MM.1S (cell line): Measurements from ENCODE around the gene EGLN3.

Experiments used
- CTCF ChIP-seq: fragments of 300-600 bp; sonication (generic); IDR thresholded peaks from 2 replicates; pipeline ENCODE4 v1.5.1; 2016; ENCODE audit warnings: antibody characterized with exemption, low read length, mixed read lengths
- EZH2 ChIP-seq: fragments of 300-600 bp; sonication (generic); optimal IDR thresholded peaks from 2 replicates; pipeline ENCODE3; 2017; ENCODE audit warnings: low read depth, mild to moderate bottlenecking, antibody characterized with exemption, low read length, mixed read lengths
- EZH2phosphoT487 ChIP-seq: fragments of 300-600 bp; sonication (generic); IDR thresholded peaks from 2 replicates; pipeline ENCODE4 v1.6.1; 2018; ENCODE audit warnings: antibody characterized with exemption, low read length

- TF ChIP-seq EZH2 (no peak), CTCF (no peak), EZH2phosphoT487 (no peak)
Observed at GRCh38 chr14:33904609-33905008, 46.3 kb downstream of the EGLN3 start.
